HEK293 (cell line): ENCODE data around the gene CRIP2.

Experiments
- CTCF ChIA-PET: fragments of 350-600 bp; formaldehyde crosslinking; extraction: SDS; loops from one replicate; lab custom pipeline; 2021; ENCODE audit warnings: antibody characterized with exemption; lab: Yijun Ruan, JAX
- POLR2A ChIA-PET: fragments of 300-600 bp; formaldehyde crosslinking; extraction: SDS; loops from one replicate; lab custom pipeline; 2020; ENCODE audit warnings: antibody characterized with exemption, inconsistent platforms; lab: Yijun Ruan, JAX
- H3K27ac ChIP-seq: fragments of 200-500 bp; sonication (Bioruptor generic); 2 replicates; pipeline ENCODE4 v1.5.1; 2014; ENCODE audit warnings: low read depth, low read length, control low read depth, inconsistent platforms; ENCODE audit errors: extremely low read depth
- H3K36me3 ChIP-seq, 2 experiments: fragments of 200-500 bp in 1 of 2; sonication (Bioruptor generic) in 1 of 2; 1 replicate in 1 of 2; 2 replicates in 1 of 2; pipeline ENCODE4 v1.5.1; 2014 to 2017; ENCODE audit warnings: inconsistent platforms in 2 of 2, low read length in 2 of 2; ENCODE audit not compliant: control insufficient read depth in 2 of 2, insufficient read depth in 1 of 2
- H3K4me1 ChIP-seq: fragments of 200-500 bp; sonication (Bioruptor generic); 2 replicates; pipeline ENCODE4 v1.5.1; 2014; ENCODE audit warnings: mild to moderate bottlenecking, low read length, inconsistent platforms; ENCODE audit not compliant: control insufficient read depth, insufficient read depth
- H3K4me3 ChIP-seq: 2 replicates; pipeline ENCODE4 v1.5.1; 2011; ENCODE audit warnings: low read depth, mild to moderate bottlenecking, control low read depth, low read length, moderate library complexity
- H3K9me3 ChIP-seq: fragments of 200-500 bp; sonication (Bioruptor generic); 2 replicates; pipeline ENCODE4 v1.5.1; 2014; ENCODE audit warnings: low read depth, low read length, inconsistent platforms; ENCODE audit not compliant: control insufficient read depth, insufficient read depth
- ELK4 ChIP-seq: IDR thresholded peaks from 2 replicates; pipeline ENCODE4 v1.6.1; 2011; ENCODE audit warnings: mild to moderate bottlenecking, low read depth, low read length, borderline replicate concordance
- HIC1 ChIP-seq: fragments of 450-650 bp; formaldehyde crosslinking; IDR thresholded peaks from 2 replicates; pipeline ENCODE4 v1.5.1; 2016; ENCODE audit warnings: missing biosample characterization, missing genetic modification characterization
- KLF17 ChIP-seq: fragments of 450-650 bp; formaldehyde crosslinking; IDR thresholded peaks from 2 replicates; pipeline ENCODE4 v1.5.1; 2016; ENCODE audit warnings: missing biosample characterization, missing genetic modification characterization
- MYNN ChIP-seq: fragments of 450-650 bp; formaldehyde crosslinking; IDR thresholded peaks from 2 replicates; pipeline ENCODE4 v1.5.1; 2016; ENCODE audit warnings: missing biosample characterization, missing genetic modification characterization, borderline replicate concordance
- PRDM6 ChIP-seq: fragments of 450-650 bp; formaldehyde crosslinking; IDR thresholded peaks from 2 replicates; pipeline ENCODE4 v1.5.1; 2017; ENCODE audit warnings: missing biosample characterization, missing genetic modification characterization
- RBAK ChIP-seq: fragments of 450-650 bp; formaldehyde crosslinking; IDR thresholded peaks from 2 replicates; pipeline ENCODE4 v1.5.1; 2016; ENCODE audit warnings: missing biosample characterization, missing genetic modification characterization
- ZBTB1 ChIP-seq: fragments of 450-650 bp; formaldehyde crosslinking; IDR thresholded peaks from 2 replicates; pipeline ENCODE4 v1.5.1; 2016; ENCODE audit warnings: missing biosample characterization, missing genetic modification characterization
- ZBTB8A ChIP-seq: fragments of 450-650 bp; formaldehyde crosslinking; IDR thresholded peaks from 2 replicates; pipeline ENCODE4 v1.5.1; 2016; ENCODE audit warnings: missing biosample characterization, missing genetic modification characterization
- ZNF121 ChIP-seq: fragments of 450-650 bp; formaldehyde crosslinking; IDR thresholded peaks from 2 replicates; pipeline ENCODE4 v1.5.1; 2016; ENCODE audit warnings: missing biosample characterization, missing genetic modification characterization
- ZNF169 ChIP-seq: fragments of 450-650 bp; formaldehyde crosslinking; IDR thresholded peaks from 2 replicates; pipeline ENCODE4 v1.5.1; 2016; ENCODE audit warnings: missing biosample characterization, missing genetic modification characterization
- ZNF223 ChIP-seq: fragments of 450-650 bp; formaldehyde crosslinking; IDR thresholded peaks from 2 replicates; pipeline ENCODE4 v1.5.1; 2016; ENCODE audit warnings: missing biosample characterization, missing genetic modification characterization
- ZNF239 ChIP-seq: fragments of 450-650 bp; formaldehyde crosslinking; IDR thresholded peaks from 2 replicates; pipeline ENCODE4 v1.5.1; 2016; ENCODE audit warnings: missing biosample characterization, missing genetic modification characterization
- ZNF266 ChIP-seq: fragments of 450-650 bp; formaldehyde crosslinking; IDR thresholded peaks from 2 replicates; pipeline ENCODE4 v1.5.1; 2016; ENCODE audit warnings: missing biosample characterization, missing genetic modification characterization, low read depth
- ZNF280C ChIP-seq: fragments of 450-650 bp; formaldehyde crosslinking; IDR thresholded peaks from 2 replicates; pipeline ENCODE4 v1.5.1; 2016; ENCODE audit warnings: missing biosample characterization, missing genetic modification characterization
- ZNF366 ChIP-seq: fragments of 450-650 bp; formaldehyde crosslinking; conservative IDR thresholded peaks from 2 replicates; pipeline ENCODE4 v1.5.1; 2016; ENCODE audit warnings: missing biosample characterization, missing genetic modification characterization
- ZNF501 ChIP-seq: fragments of 450-650 bp; formaldehyde crosslinking; IDR thresholded peaks from 2 replicates; pipeline ENCODE4 v1.5.1; 2016; ENCODE audit warnings: missing biosample characterization, missing genetic modification characterization
- ZNF585B ChIP-seq: fragments of 450-650 bp; formaldehyde crosslinking; IDR thresholded peaks from 2 replicates; pipeline ENCODE4 v1.5.1; 2016; ENCODE audit warnings: missing biosample characterization, missing genetic modification characterization
- ZNF600 ChIP-seq: fragments of 450-650 bp; formaldehyde crosslinking; IDR thresholded peaks from 2 replicates; pipeline ENCODE4 v1.5.1; 2016; ENCODE audit warnings: missing biosample characterization, missing genetic modification characterization
- ZNF658 ChIP-seq: fragments of 450-650 bp; formaldehyde crosslinking; IDR thresholded peaks from 2 replicates; pipeline ENCODE4; 2016; ENCODE audit warnings: missing biosample characterization, missing genetic modification characterization
- ZNF776 ChIP-seq: fragments of 450-650 bp; formaldehyde crosslinking; IDR thresholded peaks from 2 replicates; pipeline ENCODE4 v1.5.0; 2017; ENCODE audit warnings: missing biosample characterization, missing genetic modification characterization, borderline replicate concordance

CRIP2 gene

GRCh38 chr14:105500036-105500725 lies 25.6 kb downstream of the CRIP2 start (continued):
- no peak for TF ChIP-seq KLF17 (tag by site-specific recombination)

- TF ChIP-seq ZNF585B (tag by site-specific recombination): no peak
- TF ChIP-seq ZNF266: no peak
- no peak for TF ChIP-seq ZNF600 (tag by site-specific recombination)
- TF ChIP-seq MYNN (tag by site-specific recombination): no peak
- TF ChIP-seq ZNF776 (tag by site-specific recombination): no peak
- no peak for TF ChIP-seq ZNF169 (tag by site-specific recombination)
- no peak for TF ChIP-seq ZNF280C (tag by site-specific recombination)
- no peak for TF ChIP-seq ZNF501
- no peak for TF ChIP-seq ZNF223 (tag by site-specific recombination)
- no peak for TF ChIP-seq HIC1
- TF ChIP-seq ZBTB1 (tag by site-specific recombination): no peak
- TF ChIP-seq ZNF121: no peak
- no peak for TF ChIP-seq ZNF658 (tag by site-specific recombination)
- no peak for TF ChIP-seq PRDM6
- TF ChIP-seq ELK4: no peak
- no peak for TF ChIP-seq ZNF239 (tag by site-specific recombination)
- TF ChIP-seq ZNF366 (tag by site-specific recombination): no peak
- no peak for TF ChIP-seq RBAK (tag by site-specific recombination)
- no peak for TF ChIP-seq ZBTB8A (tag by site-specific recombination)
- no peak overlapping the region for H3K4me3 ChIP-seq
- H3K4me1 ChIP-seq: no peaks in the 10 kb centered on the region
- H3K36me3 ChIP-seq: peaks cover 0 to 6% of the 10 kb centered on the region in 2 experiments; a peak in 1 of 3 replicates
- no peak overlapping the region for H3K27ac ChIP-seq
- ChIA-PET POLR2A (interaction anchor here (1.3 to 1.4 kb wide), 2 partner anchors 9 to 11 kb away, joined by 3 to 5 read pairs; no protein-coding TSS in a partner anchor), CTCF (interaction anchor here (1.1 kb wide), 1 partner anchor 135 kb away, joined by 4 read pairs; no protein-coding TSS in a partner anchor)
- H3K9me3 ChIP-seq: no peaks in the 10 kb centered on the region
These were observed 26.1 kb downstream of the CRIP2 start for GRCh38 chr14:105500726-105501101.
